NCI-H82 treated with DMSO at 0.1 percent for 48 hours (cell line): ENCODE measurements around the gene C12orf76.
"Not testable (repeated sequence)": the region's sequence is repeated elsewhere in the genome, so short reads cannot be mapped to it uniquely, and the experiment has no call there.

Experiments used
- DNase-seq: peaks from one replicate; lab custom pipeline; 2025; ENCODE audit not compliant: unreplicated experiment; lab: John Stamatoyannopoulos, UW

C12orf76 gene, protein sequence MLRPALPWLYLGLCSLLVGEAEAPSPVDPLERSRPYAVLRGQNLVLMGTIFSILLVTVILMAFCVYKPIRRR

DNA sequence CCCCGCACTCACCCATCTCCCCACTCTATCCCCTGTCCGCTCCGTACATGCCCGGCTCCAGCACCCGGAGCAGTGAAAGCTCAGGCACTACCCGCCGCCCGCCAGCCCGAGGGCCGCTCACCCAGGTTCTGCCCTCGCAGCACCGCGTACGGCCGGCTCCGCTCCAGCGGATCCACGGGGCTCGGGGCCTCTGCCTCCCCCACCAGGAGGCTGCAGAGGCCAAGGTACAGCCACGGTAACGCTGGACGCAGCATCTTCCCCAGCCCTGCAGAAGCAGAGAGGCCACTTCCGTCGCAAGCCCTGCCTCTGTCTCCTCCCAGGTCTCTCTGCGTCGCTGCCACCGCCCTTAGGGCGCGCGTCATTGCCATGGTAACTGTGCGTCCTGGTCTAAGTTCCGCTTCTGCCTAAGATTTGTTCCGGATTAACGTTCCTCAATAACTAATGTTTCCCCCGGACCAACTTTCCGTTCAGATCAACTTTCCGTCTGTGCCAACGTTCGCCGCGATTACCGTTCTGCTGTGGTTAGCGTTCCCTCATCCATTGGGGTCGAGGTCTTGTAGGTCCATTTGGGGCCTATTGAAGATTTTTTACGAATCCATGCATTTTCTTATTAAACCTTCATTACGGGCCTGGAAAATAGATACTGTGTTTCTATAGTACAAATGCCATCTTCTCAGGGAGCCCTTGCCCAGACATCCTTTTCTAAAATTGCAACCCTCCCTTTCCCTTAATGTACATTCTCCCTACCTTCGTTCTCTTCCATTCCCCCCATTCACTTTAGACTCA is at the start of gene C12orf76:
TSS of gene C12orf76 (minus strand) at position 281 of the 786 bp plus-strand sequence. CDS start at position 254, 27 bp downstream.
- DNase-seq, result peak; percentile 89

DNA sequence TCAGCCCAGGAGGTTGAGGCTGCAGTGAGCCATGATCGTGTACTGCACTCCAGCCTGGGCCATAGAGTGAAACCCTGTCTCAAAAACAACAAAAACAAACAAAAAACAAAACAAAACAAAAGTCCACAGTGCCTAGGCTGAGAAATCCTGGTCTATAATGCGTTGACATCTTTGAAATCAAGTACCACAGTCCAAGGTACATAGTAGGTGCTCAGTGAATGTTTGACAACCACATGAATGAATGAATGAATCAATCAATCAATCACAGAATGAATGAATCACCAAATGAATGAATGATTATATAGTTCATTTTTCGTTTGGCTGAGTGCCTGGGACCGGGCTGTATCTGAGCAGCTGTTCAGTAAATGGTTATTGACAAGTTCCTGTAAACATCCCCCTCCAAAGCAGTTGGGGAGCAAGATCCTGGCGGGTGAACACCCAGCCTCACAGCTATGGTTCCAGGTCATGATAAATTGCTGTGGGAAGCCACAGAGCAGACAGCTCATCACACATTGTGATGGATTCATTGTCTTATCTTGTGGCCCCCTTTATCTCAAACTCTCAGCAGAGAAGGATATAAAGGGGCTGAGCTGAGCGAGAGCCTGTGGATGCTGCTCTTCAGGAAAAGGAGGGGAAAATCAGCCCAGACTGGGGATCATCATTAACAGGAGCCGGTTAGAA is 45.4 kb upstream of the C12orf76 start:
- no peak for DNase-seq

DNA sequence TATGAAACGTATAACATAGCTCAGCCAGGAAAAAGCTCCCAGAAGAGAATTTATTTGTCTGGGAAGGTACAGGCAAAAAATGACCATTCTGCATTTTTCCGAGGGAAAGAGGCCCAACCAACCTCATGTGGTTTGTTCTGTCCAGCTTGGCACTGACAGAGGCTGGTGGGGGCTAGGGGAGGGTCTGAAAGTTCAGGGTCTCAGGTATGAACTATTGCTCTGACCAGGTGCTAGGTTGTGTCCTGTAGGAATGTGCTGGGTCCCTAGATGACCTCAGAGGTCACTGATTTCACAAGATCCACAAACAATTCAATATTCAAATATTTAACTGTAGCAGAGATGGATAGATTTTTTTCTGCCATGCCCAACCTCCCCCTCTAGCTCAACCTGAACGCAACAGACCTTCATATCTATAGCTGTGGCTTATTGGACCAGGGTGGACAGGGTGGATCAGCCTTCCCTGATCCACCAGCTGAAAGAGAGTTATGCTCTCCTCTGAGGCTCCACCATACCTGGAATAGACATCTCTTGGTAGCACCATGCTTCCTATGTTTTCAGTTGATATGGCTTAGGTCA is 42.9 kb upstream of the C12orf76 start:
- no peak for DNase-seq

DNA sequence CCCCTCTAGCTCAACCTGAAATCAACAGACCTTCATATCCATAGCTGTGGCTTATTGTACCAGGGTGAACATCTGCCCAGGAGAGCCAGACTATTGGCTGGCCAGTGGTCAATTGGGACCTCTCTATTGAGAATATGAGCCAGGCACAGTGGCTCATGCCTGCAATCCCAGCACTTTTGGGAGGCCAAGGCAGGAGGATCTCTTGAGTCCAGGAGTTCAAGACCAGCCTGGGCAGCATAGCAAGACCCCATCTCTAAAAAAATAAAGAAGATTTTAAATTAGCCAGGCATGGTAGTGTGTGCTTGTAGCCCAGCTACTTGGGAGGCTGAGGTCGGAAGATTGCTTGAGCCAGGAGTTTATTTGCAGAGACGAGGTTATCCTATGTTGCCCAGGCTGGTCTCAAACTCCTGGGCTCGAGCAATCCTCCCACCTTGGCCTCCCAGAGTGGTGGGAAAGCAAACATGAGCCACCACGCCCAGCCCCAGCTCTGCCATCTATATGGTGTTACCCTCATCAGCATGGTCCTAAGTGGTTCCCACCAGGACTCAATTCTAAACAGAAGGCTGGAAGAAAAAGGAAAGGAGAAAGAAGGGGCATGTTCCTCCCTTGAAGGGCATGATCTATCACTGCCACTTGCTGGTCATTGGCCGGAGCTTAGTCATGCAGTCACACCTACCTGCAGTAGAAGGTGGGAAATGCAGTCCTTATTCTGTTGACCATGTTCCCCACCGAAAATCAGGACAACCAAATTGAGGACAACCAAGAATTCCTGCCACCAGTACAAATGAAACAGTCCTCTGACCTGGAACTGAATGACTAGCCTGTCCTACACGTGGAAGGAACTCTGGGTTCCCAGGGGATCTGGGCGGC is 42.2 kb upstream of the C12orf76 start:
- no peak for DNase-seq

DNA sequence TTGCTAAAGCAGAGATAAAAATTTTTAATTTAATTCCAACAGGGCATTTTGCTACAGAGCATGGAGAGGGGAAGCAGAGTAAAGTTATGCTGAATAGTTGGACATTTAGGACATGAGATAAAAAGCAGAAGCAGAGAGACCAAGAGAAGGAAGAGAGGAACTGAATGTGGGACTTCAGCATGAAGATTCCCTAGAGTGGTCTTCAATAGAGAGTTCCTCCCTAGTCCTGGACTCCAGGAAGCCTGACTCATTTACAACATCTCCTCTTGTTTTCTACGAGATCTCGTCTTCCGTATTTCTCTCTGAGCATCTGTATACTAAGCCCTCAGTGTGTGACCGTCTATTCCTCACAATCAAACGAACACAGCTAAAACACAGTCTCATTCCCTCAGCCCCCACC is 40.6 kb upstream of the C12orf76 start:
- no peak for DNase-seq

DNA sequence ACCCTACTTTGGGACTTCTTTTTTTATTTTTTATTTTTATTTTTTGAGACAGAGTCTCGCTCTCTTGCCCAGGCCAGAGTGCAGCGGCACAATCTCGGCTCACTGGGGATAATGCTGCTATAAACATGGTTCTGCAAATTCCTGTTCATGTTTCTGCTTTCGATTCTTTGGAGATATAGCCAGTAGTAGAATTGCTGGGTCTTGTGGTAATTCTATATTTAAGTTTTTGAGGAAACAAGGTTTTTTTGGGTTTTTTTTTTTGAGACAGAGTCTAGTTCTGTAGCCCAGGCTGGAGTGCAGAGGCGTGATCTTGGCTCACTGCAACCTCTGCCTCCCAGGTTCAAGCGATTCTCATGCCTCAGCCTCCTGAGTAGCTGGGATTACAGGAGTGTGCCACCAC is 39.9 kb upstream of the C12orf76 start:
- DNase-seq, result not testable (repeated sequence)

DNA sequence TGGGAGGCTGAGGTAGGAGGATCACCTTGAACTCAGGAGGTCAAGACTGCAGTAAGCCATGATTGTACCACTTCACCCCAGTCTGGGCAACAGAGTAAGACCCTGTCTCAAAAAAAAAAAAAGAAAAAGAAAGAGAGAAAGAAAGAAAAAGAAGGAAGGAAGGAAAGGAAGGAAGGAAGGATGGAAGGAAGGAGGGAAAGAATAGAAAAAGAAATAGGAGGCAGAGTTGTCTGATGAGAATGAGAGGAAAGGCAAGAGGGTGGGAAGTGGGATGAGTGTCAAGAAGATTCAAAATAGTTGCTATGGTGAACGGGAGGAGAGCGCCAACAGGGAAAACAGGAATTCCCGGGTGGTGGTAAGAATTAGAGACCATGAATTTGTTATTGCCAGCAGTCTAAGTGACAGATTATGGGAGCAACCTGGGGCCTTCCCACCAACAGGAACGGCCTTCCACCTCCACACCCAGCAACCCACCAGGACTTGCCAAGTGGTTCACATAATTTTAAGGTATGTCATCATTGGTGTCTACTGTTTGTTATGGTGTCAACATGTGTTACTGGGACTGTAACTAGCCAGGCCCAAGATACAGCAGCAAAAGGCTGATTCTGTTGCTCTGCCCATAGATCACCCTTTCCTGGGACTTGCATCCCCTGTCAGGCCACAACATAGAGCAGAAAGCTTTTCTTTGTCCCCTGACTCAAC is 36.1 kb upstream of the C12orf76 start:
- no peak for DNase-seq

DNA sequence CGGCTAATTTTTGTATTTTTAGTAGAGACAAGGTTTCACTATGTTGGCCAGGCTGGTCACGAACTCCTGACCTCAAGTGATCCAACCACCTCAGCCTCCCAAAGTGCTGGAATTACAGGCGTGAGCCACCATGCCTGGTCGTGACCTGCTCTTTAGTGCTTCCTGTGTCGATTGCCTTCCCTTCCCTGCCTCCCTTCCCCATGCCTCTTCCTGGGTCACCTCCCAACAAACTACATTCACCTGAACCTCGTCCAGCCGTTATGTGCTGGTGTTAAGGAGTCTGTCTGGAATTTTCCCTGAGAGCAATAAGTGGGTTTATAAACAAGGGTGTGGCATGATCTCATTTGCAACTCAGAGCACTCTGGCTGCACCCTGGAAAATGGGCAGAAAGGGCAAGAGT is 32.1 kb upstream of the C12orf76 start:
- DNase-seq, result no peak

DNA sequence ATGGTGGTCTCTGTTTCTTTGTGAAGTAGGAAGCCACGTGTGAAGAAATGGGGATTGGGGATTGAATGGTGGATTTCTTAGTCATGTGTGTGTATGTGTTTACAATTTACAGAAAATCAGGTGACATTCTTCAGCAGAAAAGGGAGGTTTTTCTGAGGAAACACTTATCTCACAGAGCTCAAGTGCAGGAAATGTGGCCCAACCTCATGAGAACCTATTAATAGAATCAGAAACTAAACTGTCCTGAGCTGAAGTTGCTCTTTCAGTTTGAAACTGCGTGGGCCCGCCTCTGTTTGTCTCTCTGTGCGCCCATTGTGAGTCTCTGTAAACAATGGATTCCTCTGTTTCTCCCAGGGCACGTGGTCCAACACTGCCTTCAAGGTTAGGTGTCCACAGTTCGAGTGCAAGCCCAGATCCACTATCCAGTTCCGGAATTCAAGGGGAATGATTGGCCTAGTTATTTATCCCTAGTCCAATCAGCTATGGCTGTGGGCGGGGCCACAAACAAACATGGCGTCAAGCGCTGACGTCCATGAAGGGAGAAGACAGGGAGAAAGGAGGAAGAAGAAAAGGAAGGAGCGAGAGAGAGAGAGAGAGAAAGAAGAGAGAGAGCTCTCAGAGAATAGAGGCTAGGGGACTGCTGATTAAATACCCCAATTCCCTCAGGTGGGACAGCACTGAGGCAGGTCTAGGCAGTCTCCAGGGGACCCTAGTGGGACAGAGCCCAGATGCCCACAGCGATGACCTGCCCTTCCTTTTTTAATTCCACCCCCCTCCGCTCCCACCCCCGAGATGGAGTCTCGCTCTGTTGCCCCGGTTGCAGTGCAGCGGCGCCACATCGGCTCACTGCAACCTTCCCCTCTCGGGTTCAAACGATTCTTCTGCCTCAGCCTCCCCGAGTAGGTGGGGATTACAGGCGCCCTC is 31.4 kb upstream of the C12orf76 start:
- no peak for DNase-seq

DNA sequence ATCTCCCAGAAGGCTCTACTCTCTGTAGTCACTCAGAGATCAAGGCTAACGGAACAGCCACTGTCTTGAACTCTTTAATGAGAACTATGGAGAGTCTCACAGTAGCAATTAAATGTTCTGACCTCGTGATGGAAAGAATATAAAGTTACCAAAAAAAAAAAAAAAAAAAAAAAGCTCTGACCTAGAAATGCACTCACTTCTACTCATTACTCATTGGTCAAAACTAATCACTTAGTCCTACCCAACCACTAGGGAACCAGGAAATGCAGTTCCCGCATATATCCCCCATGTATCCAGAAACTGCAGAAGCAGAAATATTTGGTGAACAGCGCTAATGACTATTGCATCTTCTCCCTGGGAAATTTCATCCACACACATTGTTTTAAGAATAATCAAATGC is 29.5 kb upstream of the C12orf76 start:
- no peak for DNase-seq

DNA sequence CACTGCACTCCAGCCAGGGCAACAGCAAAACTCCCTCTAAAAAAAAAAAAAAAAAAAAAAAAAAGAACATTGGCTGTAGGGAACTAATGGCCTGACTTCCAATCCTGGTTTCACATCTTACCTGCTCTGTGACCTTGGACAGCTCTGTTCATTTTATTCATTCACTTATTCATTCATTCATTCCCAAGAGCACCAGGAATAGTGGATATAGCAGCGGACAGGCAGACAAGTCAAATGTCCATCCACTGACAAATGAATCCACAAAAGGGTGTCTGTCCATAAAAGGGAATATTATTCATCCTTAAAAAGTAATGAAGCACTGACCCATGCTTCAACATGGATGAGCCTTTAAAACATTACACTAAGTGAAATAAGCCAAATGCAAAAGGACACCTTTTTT is 27.6 kb upstream of the C12orf76 start:
- no peak for DNase-seq

DNA sequence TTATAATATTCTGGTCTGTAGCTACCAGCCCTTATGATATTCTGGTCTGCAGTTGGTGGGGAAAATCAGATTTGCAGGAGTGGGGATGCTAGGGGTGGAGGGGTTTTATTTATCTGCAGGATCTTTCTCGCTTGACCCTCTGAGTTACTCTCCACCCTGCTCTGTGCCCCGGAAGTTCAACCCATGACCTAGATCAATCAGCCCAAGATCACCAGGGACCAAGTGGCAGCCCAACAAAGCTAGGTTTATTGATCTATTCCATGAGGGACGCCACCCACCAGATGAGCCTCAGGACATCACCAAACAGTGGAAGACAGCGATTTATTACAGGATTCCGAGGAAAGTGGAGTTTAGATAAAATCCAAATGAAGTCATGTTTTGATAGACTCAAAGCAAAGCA is 25.8 kb upstream of the C12orf76 start:
- no peak for DNase-seq

DNA sequence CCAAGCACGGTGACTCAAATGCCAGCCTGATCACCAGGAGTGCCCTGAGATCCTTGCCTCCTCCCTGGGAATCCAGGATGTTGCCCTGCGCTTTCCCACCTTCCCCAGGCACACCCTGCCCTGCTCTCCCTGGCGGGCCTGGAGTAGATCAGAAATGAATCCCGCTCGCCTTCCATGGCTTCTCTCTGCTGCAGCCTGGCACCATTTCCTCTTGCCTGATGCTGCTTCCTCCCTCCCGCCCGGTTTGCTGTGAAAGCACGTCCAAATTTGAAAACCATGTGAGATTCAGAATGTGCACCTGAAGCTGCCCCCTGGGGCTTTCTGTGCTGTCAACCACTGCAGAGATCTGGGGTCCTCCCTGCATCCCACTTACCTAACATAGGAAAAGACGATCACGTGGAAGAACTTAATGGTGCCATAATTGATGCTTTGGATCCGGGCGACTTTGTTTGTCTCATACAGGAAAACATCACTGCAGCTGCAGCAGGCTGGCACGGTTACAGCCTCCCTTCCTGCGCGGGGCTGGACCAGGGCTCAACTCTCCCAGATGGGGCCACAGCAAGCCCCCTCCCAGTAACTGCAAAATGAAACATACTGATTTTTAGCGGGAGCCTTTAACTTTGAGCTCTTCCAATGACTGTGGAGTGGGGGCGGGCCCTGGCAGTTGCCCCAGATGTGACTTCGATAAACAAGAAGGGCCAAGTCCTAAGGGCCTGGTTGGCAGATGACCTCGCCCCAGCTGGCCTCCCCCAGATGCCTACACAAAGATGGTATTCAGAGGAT is 24.9 kb upstream of the C12orf76 start:
- no peak for DNase-seq

DNA sequence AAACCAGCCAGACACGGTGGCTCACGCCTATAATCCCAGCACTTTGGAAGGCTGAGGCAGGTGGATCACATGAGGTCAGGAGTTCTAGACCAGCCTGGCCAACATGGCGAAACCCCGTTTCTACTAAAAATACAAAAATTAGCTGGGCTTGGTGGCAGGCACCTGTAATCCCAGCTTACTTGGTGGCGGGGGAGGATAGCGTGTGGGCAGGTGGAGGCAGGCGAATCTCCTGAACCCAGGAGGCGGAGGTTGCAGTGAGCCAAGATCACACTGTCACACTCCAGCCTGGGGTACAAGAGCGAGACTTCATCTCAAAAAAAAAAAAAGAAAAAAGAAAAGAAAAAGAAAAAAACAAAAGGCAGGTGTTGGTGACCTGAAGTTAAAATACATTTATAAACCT is 24.3 kb upstream of the C12orf76 start:
- not testable (repeated sequence) for DNase-seq

DNA sequence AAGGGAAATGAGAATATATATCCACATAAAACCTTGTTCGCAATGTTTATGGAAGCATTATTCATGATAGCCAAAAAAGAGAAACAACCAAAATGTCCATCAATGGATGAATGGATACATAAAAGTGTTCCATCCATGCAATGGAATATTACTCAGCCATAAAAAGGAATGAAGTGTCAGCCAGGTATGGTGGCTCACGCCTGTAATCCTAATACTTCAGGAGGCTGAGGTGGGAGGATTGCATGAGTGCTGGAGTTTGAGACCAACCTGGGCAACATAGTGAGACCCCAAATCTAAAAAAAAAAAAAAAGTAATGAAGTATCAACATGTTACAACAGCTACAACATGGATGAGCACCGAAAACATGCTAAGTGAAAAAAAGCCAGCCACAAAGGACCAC is 23.6 kb upstream of the C12orf76 start:
- no peak for DNase-seq

DNA sequence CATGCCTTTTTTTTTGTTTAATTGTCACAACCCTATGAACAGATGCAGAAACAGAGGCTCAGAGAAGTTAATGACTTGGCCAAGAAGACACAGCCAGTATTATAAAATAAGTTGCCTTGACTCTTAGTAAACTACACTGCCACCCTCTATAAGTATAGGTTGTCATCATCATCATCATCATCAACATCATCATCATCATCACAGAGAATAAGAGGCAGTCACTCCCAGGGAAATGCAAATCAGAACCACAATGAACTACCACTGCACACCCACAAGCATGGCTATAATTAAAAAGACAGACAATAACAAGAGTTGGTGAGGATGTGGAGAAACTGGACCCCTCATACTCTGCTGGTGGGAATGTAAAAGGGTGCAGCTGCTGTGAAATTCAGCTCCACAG is 23.2 kb upstream of the C12orf76 start:
- DNase-seq, result no peak

DNA sequence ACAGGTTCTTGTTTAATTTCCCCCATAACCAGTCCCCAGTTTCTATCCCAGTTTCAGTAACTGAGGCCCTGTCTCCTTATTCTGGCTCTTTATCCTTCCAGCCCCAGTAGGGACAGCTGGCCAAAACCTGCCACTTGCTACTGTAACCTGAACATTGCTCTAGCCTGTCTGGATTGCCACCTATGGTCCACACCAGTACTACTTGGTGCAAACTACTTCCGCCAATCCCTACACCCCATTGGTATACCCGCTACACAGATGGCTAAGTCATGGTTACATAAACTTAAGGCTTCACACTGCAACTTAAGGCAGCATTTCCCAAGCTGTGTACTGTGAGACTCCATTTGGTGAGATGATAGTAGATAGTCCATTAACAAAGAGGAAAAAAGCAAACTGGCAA is 20.3 kb upstream of the C12orf76 start:
- DNase-seq, result no peak

DNA sequence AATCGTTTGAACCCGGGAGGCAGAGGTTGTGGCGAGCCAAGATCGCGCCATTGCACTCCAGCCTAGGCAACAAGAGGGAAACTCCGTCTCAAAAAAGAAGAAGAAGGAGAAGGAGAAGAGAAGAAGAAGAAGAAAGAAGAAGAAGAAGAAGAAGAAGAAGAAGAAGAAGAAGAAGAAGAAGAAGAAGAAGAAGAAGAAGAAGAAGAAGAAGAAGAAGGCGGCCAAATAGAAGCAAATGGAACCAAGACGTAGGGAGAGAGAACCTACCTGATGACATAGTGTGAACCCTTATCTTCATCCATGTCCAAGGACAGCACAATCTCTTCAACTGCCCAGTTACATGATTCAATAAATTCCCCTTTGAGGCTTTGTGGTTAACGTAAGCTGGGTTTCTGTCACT is 19.8 kb upstream of the C12orf76 start:
- DNase-seq, result not testable (repeated sequence)

DNA sequence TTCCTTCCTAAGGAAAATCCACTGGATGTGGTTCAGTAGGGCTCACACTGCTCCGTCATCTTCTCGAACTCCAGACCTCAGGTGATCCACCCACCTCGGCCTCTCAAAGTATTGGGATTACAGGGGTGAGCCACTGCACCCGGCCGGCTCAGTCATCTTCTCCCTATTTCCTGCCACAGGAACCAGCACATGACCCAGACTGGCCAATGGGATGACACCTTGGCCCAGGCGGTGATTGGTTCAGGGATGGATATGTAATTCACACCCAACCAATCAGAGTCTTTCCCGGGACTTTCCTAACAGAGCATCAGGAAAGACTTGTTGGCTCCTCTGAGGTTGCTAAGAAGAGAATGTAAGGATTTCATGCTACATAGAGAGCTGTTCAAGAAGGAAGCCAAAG is 19.2 kb upstream of the C12orf76 start:
- DNase-seq, result no peak
